ENCODE data around the gene SCTR.

Gene SCTR

DNA sequence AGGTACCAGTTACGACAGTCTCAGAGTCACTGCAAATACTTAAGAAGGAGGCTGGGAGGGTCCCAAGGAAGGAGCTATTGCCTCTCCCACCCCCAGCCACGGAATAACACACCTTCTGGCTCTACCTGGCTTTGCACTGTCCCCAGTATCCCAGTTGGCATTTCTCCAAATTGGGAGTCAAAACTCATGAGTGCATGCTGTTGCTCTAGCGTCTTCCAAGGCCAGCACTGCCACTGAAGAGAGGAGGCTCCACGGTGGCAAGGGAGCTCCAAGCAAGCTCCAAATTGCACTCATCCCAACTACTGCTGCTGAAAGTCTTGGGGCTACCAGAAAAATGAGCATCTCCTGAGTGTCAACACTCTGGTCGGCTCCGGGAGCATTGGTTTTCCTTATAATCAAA, 1.6 kb downstream of the SCTR start:
- no peak for DNase-seq

- DNase-seq: no peak
Observed at GRCh38 chr2:119521433-119522050, 2.7 kb downstream of the SCTR start.

DNA sequence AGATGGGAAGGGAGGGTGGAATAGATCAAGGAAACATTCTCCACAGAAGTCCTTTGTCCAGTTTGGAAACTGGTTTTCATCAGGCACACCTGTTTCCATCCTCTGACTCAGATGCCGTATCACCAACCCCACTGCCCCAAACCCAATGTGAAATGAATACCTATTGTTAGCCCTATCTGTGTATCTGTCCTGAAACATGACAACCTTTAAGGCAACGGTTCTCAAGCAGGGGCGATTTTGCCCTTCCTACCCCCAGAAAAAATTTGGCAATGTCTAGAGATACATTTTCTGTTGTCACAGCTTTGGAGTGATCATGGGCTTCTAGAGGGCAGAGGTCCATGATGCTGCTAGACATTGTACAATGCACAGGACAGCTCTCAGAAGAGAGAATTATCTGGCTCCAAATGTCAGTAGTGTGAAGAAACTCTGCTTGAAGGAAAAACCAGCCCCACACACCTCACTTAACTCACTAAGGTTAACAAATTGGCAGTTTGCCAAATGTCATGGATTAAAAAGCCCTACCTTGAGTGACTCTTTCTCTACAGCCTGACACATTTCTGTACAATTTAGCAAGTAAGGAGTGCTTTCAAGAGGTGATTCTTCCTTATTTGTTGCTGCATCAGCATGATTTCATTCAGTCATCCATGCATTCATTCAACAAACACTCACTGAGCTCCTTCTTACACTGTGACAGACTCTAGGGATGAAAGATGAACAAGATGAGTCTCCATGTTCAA, 3.4 kb downstream of the SCTR start:
- DNase-seq: no peak

GRCh38 chr2:119519057-119519408, 5.2 kb downstream of the SCTR start:
- no peak for DNase-seq

DNA sequence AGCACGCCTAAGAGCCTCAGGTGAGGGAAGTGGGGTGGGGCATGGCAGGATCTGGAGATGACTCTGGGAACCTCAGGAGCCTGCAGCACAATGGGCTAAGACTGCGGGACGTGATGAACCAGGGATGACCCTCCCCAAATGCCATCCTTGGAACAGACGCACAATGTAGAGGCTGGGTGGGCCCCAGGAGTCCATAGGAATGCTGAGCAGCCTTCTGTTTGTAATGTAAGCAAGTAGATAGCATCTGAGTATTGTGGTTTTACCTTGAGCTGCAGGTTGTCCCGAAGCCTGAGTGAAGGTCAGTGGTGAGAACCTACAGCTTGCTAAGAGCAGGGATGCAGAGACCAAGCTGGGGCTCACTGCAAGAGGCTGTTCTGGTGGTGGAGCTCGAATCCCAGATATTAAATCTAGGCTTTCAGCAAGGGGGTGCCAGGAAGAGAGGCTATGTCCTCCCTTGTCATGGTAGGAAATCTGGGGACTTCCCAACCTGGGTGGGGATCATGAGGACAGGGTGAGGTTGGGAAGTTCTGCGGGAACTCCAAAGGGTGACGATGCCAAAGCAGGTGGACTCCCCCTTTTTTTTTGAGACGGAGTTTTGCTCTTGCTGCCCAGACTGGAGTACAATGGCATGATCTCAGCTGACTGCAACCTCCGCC, 5.8 kb downstream of the SCTR start:
- DNase-seq: no peak

DNA sequence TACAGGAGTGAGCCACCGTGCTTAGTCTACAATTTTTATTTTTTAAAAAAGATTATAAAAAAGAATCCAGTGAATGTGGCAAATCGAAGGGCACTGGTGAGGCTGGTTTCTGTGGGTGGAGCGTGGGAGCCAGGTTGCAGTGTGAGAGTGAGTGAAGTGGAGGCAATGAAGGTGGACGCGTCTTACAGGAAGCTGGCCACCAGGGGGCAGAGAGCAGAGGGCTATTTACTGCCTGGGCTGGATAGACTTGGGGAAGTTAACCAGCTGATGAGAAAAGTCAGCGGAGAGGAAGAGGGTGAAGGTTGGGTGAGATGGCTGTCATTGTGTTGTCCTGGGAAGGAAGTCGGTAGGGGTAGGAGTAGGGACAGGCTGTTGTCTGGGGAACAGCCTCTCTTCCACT, 6.8 kb downstream of the SCTR start:
- DNase-seq: no peak

- no peak for DNase-seq
Observed at GRCh38 chr2:119516121-119516520, 8.2 kb downstream of the SCTR start.

DNA sequence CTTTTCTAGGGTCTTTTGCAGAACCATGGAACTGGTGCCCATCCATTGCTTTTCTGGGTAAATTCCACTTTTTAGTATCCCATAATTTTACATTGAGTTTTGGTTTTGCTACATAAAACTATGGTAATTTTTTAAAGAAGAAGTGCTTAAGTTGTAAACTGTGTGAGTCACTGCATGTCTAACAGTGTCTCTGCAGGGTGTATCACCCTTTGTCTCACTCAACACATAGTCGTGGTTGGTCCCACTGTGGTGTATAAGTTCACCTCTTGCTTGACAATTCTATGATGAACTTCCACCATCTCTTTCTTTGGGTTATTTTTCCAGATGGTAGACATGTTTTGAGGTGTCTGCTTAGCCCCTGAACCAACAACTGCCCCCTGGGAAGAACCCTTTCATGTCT, 10.5 kb downstream of the SCTR start:
- no peak for DNase-seq

DNA sequence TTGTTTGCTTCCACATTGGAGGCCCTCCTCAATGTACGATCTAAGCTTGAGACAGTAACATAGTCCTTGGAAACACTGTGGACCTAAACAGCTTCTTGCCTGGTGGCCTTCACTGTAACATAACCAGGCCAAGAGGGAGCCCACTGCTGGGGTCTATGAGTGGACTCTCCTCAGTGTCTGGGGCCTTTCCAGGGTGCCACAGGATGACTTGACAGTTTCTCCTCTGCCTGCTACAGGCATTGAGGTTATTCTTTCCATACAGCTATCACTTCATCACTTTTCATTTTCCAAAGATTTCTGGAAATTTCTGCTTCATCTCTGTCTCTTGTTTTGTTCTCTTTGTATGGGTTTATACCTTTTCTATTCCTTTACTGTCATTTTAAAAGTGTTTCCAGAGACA, 11.3 kb downstream of the SCTR start:
- no peak for DNase-seq

- DNase-seq: no peak
Observed at GRCh38 chr2:119511989-119512388, 12.3 kb downstream of the SCTR start.

DNA sequence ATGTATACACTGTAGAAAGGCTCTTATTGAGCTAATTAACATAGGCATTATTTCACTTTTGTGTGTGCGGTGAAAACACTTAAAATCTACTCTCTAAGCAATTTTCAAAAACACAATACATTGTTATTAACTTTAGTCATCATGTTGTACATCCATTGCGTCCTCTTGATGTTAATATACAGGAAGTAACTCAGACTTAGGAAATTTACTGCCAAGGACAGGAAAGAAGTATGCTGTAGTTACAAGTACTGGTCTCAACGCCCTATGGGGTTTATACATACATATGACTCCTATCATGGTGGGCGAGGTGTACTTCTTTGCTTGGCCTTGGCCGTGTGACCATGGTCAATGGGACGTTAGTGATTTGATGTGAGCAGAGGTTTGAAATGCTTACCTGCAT, 15.5 kb downstream of the SCTR start:
- DNase-seq: no peak

- DNase-seq: no peak
Observed at GRCh38 chr2:119496682-119497081, 27.6 kb downstream of the SCTR start.

GRCh38 chr2:119495948-119496347, 28.3 kb downstream of the SCTR start:
- DNase-seq: no peak

GRCh38 chr2:119494163-119494790, 30.0 kb downstream of the SCTR start:
- DNase-seq: no peak

GRCh38 chr2:119491776-119492525, 32.3 kb downstream of the SCTR start:
- no peak for DNase-seq

- no peak for DNase-seq
Observed at GRCh38 chr2:119490653-119491195, 33.6 kb downstream of the SCTR start.

DNA sequence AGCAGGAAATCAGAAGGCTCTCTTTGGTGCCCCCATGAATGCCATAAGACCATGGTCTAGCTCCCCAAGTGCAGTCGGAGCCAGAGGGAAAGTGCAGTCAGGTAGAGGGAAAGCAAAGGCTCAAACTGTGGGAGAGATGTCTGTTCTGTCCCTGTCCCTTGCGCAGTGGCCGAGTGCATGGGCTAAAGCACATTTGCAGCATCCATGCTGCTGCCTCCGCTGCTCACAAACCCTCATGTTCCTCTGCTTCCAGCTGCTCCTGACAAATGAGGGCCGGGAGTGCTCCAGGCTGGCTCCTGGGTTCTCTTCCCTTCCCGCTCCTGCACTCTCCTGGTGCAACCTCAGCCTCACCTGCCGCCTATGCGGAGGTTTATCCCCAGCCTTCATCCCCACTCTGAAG, 34.2 kb downstream of the SCTR start:
- DNase-seq: no peak

DNA sequence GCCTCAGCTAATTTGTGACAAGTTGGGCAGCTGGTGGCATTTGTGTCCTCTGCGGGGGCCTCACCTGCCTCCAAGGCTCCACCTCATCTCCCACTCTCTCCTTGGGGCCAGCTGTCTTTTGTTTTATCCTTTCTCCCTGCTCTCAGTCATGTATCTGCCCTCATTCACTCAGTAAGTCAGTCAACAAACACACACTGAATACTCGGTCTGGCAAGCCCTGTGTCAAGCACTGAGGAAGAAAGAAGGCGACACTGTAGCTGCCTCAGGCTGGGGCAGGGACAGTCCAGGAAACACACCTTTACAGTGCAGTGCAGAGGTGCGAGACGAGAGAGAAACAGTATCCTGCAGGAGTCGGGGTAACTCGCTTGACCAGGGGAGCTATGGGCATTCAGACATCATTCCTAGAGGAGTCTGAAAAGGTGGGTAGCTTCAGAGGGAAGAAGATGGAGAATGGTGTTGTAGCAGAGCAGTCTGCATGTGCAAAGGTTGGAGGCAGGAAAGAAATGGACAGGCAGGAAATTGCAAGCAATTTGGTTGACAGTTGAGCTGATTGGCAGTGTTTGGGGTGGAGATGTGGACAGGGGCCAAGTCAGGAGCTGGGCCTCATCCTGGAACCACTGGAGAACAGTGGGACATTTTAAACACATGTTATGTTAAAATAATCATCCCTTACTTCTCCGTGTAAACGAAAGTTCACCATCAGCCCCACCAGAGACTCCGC, 34.9 kb downstream of the SCTR start:
- DNase-seq: no peak

DNA sequence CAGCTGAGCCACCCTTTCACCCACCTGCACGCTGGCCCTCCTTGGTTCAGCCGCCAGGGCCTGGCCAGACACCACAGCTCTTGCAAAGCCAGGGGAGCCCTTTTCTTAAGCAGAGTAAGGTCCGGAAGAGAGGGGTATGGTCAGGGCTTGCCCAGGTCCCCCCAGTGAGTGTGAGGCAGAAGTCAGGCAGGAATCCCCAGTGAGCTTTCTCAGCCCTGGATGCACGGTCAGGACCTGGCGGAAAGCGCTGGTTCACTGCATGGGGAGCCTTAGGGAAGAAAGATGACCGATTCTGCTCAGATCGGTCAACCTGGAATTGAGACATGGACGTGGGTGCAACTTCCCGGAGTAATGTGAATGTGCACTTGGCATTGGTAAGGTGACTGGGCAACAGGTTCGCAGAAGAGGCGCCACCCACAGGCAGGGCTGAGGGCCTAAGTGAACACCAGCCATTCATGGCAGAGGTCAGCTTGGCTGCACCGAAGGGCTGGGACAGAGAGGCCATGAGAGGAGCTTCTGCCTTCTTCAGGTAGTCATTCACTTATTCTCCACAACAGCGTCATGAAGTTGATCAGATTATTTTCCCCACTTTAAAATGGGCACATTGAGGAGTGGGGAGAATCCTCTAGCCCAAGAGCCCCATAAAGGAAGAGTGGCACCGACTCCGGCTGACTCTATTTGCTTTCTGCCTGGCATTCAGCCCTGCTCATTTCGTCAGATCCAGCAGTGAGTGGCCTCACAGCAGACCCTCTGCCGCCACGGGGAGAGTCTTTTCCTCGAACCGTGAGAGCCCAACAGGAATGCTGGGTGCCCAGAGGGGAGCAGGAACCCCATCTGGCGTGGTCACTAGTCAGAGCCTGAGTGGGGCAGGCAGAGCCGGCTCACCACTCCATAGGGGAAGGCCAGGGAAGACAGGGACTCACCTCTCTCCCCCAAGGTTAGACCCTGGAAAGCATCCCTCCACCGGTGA, 35.8 kb downstream of the SCTR start:
- no peak for DNase-seq

DNA sequence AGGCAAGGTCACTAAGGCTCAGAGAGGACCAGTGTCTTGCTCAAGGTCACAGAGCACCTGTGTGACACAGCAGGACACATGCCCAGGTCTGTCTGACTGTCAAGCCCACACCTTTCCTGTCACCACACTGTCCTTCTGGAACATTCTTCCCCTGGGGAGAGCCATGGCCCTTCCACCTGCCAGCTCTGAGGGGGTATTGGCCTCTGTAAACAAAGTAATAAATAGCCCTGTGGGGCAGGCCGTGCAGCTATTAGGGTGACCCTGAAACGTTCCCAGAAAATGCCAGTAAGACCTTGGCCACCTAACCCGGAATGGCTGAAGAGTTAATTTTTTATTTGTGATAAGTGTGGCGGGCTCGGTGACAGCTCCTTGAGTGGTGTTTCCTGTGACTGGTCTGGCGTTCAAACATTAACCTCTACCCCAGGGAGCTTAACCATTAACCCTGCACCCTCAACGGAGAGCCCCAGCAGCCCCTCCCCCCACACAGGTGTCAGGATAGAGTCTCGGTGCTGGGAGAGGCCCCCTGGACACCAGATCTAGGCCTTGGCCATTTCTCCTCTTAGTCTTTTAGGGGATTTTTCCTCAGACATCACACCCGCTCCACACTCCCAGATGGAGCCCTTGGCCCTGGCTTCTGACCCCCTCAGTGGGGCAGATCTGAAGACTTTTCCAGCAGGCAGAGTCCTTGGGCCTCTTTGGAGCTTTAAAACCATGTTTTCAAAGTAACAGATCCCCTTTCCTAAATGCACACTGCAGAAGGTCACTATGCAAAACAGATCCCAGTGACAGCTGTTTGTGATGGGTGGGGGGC, 36.6 kb downstream of the SCTR start:
- DNase-seq: no peak
